GM12873 (cell line): Measurements from ENCODE around the gene ZNF407.

Experiments
- CTCF ChIP-seq: IDR thresholded peaks from 2 replicates; pipeline ENCODE4 v1.5.1; 2012; ENCODE audit warnings: low read depth, mild to moderate bottlenecking, moderate library complexity, low read length, control low read depth; ENCODE audit not compliant: insufficient read depth; ENCODE audit errors: missing control alignments

ZNF407 gene

GRCh38 chr18:75000920-75001319, 403.2 kb downstream of the ZNF407 start:
- TF ChIP-seq CTCF: no peak

- no peak for TF ChIP-seq CTCF
Measured at GRCh38 chr18:75003039-75003438, 405.4 kb downstream of the ZNF407 start.

- no peak for TF ChIP-seq CTCF
Measured at GRCh38 chr18:75003764-75004690, 406.4 kb downstream of the ZNF407 start.

GRCh38 chr18:75005626-75006025, 408.0 kb downstream of the ZNF407 start:
- TF ChIP-seq CTCF: no peak

- TF ChIP-seq CTCF: no peak
Measured at GRCh38 chr18:75008186-75008585, 410.5 kb downstream of the ZNF407 start.

GRCh38 chr18:75009296-75009695, 411.6 kb downstream of the ZNF407 start:
- no peak for TF ChIP-seq CTCF

GRCh38 chr18:75009878-75010277, 412.2 kb downstream of the ZNF407 start:
- TF ChIP-seq CTCF: no peak
